Chondrocyte (in vitro differentiated cells): ENCODE data around the gene ATP8B4. TPM values are rescaled to one million over a fixed set of nuclear protein-coding genes. Genes with fewer than 3 reads are reported as not detected.

ENCODE experiments used
- DNase-seq: peaks from one replicate; pipeline ENCODE4 v3.0.0; 2021; ENCODE audit warnings: mixed read lengths, low spot score
- H3K27ac Mint-ChIP-seq: one replicate; pipeline ENCODE4 v1.8.0; 2021; ENCODE audit warnings: mild to moderate bottlenecking, moderate library complexity, mixed read lengths; ENCODE audit not compliant: unreplicated experiment
- H3K27me3 Mint-ChIP-seq: 2 replicates; pipeline ENCODE4 v1.8.0; 2021; ENCODE audit warnings: low read depth, mixed read lengths
- H3K36me3 Mint-ChIP-seq: 2 replicates; pipeline ENCODE4 v1.8.0; 2021; ENCODE audit warnings: low read depth, mixed read lengths
- H3K4me1 Mint-ChIP-seq: 2 replicates; pipeline ENCODE4 v1.8.0; 2021; ENCODE audit warnings: low read depth, mild to moderate bottlenecking, mixed read lengths
- H3K4me3 Mint-ChIP-seq: one replicate; pipeline ENCODE4 v1.8.0; 2021; ENCODE audit warnings: mild to moderate bottlenecking, moderate library complexity, mixed read lengths; ENCODE audit not compliant: unreplicated experiment
- H3K9me3 Mint-ChIP-seq: 2 replicates; pipeline ENCODE4 v1.8.0; 2021; ENCODE audit warnings: low read depth, mixed read lengths
- CTCF ChIP-seq: fragments of 200-600 bp; sonication (generic); IDR thresholded peaks from 2 replicates; pipeline ENCODE4 v1.5.0; 2021; ENCODE audit warnings: antibody characterized with exemption, mild to moderate bottlenecking, moderate library complexity
- total RNA-seq: library from RNA; stranded (reverse); gene quantifications from 3 replicates; pipeline ENCODE4 v1.2.1, GENCODE V29; 2021

ATP8B4 gene
- total RNA-seq, 1 donor from 2014 or later, result not detected

DNA sequence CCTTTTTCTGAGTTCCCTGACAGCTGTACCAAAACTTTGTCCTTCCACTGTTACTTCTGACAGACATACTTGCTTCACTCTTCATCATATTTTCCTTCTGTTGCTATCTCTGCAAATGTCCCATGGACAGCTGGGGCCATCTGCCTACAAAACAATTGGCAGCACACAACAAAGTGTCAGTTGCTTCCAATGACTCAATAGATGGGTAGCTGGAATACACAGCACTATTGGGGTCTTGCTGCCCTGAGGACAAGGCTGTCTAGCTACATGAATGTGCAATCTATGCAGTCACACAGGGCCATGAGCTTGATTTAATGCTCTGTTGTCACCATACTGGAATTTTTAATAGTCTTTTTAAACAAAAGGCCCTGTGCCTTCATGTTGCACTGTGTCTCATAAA lies 305.4 kb downstream of the ATP8B4 start:
- H3K4me1 Mint-ChIP-seq, result peaks cover 5% of the 10 kb centered on the region
- DNase-seq, result no peak
- no peaks in the 10 kb centered on the region for H3K9me3 Mint-ChIP-seq
- no peak for TF ChIP-seq CTCF
- no peaks in the 10 kb centered on the region for H3K36me3 Mint-ChIP-seq
- H3K4me3 Mint-ChIP-seq, result no peak overlapping the region
- peaks cover 3% of the 10 kb centered on the region for H3K27me3 Mint-ChIP-seq
- H3K27ac Mint-ChIP-seq, result no peak overlapping the region

GRCh38 chr15:49810720-49811119 lies 308.3 kb downstream of the ATP8B4 start:
- no peak for DNase-seq

GRCh38 chr15:49809894-49810609 lies 309.0 kb downstream of the ATP8B4 start:
- TF ChIP-seq CTCF, result no peak
- no peaks in the 10 kb centered on the region for H3K36me3 Mint-ChIP-seq
- no peaks in the 10 kb centered on the region for H3K9me3 Mint-ChIP-seq
- no peak for DNase-seq
- H3K27me3 Mint-ChIP-seq, result peaks cover 3% of the 10 kb centered on the region
- H3K4me1 Mint-ChIP-seq, result no peaks in the 10 kb centered on the region
- no peak overlapping the region for H3K4me3 Mint-ChIP-seq
- no peak overlapping the region for H3K27ac Mint-ChIP-seq

More at GRCh38 chr15:49810720-49811119, 308.3 kb downstream of the ATP8B4 start:
- no peaks in the 10 kb centered on the region for H3K9me3 Mint-ChIP-seq
- TF ChIP-seq CTCF, result no peak
- peaks cover 3% of the 10 kb centered on the region for H3K27me3 Mint-ChIP-seq
- H3K4me1 Mint-ChIP-seq, result peaks cover under 1% of the 10 kb centered on the region
- no peaks in the 10 kb centered on the region for H3K36me3 Mint-ChIP-seq
- no peak overlapping the region for H3K27ac Mint-ChIP-seq
- no peak overlapping the region for H3K4me3 Mint-ChIP-seq

- no peak for DNase-seq
- Mint-ChIP-seq H3K4me1 (no peaks in the 10 kb centered on the region), H3K9me3 (peaks cover 2% of the 10 kb centered on the region), H3K4me3 (no peak overlapping the region), H3K27me3 (no peaks in the 10 kb centered on the region), H3K27ac (no peak overlapping the region), H3K36me3 (no peaks in the 10 kb centered on the region)
- no peak for TF ChIP-seq CTCF
These were observed 310.7 kb downstream of the ATP8B4 start for GRCh38 chr15:49808341-49808740.

Other genes starting within 250 kb of the ATP8B4 start
- not detected in 3 replicates for gene SLC27A2, start 63.0 kb upstream of the ATP8B4 start, total RNA-seq
- not detected in 3 replicates for gene HDC, start 146.5 kb upstream of the ATP8B4 start, total RNA-seq
- gene GABPB1, start 236.0 kb upstream of the ATP8B4 start, total RNA-seq, result 13.1 to 18.1 TPM (median 16.9 TPM) in 3 replicates